Activated effector memory CD4-positive, alpha-beta T cell treated with Interleukin-2 at 50 U/mL for 16 hours (primary cell): Measurements from ENCODE around the gene OR13A1.
"Not testable (repeated sequence)": the region's sequence is repeated elsewhere in the genome, so short reads cannot be mapped to it uniquely, and the experiment has no call there.

Experiments
- DNase-seq: peaks from one replicate; pipeline ENCODE4 v3.0.0-alpha.2; 2020

OR13A1 gene

GRCh38 chr10:45315508-45315907 is at the start of gene OR13A1:
TSS of gene OR13A1 (minus strand) at chr10:45315608. CDS start at chr10:45304422, 11,186 bp downstream.
- no peak for DNase-seq

DNA sequence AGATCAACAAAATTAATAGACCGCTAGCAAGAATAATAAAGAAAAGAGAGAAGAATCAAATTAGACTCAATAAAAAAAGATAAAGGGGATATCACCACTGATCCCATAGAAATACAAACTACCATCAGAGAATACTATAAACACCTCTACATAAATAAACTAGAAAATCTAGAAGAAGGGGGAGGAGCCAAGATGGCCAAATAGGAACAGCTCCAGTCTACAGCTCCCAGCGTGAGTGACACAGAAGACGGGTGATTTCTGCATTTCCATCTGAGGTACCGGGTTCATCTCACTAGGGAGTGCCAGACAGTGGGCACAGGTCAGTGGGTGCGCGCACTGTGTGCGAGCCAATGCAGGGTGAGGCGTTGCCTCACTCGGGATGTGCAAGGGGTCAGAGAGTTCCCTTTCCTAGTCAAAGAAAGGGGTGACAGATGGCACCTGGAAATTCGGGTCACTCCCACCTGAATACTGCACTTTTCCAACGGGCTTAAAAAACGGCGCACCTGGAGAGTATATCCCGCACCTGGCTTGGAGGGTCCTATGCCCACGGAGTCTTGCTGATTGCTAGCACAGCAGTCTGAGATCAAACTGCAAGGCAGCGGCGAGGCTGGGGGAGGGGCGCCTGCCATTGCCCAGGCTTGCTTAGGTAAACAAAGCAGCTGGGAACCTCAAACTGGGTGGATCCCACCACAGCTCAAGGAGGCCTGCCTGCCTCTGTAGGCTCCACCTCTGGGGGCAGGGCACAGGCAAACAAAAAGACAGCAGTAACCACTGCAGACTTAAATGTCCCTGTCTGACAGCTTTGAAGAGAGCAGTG is 46.8 kb upstream of the OR13A1 start:
- peak; percentile 40 for DNase-seq

- not testable (repeated sequence) for DNase-seq
Measured at GRCh38 chr10:45358961-45359360, 43.6 kb upstream of the OR13A1 start.

GRCh38 chr10:45355494-45355893 is 40.1 kb upstream of the OR13A1 start:
- DNase-seq, result no peak

DNA sequence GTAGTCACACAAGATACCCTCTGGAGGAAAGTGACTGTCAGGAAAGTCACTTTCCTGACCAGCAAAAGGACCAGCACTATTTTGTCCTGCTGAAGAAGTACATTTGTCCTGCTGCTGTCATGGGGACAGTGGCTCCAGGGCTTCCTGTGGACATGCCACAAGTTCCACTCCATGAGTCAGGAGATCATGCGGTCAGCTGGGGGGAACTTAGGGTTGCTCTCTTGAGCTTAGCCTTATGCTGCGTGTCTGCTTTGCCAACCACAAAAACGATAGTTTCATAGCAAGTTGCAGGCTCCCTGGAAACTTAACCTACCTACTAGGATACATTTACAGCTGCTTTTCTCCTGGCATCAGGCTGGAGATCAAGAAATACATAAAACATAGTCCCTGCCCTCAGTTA is 38.9 kb upstream of the OR13A1 start:
- DNase-seq, result no peak

DNA sequence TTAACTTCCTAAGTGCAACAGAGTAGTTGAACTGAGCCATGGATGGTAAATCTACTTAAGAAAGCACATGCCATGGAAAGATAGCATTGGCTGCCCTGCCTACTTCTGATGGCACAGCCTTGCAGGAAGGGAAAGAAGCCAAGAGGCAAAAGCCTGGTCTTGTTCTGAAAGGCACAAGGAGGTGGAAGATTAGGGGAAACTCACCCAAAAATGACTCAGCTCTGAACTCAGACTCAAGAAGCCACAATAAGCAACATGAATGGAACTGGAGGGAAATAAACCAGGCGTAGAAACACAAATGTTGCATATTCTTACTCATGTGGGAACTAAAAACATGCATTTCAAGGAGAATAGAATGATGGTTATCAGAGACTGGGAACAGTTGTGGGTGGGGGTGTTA is 37.8 kb upstream of the OR13A1 start:
- DNase-seq, result no peak

DNA sequence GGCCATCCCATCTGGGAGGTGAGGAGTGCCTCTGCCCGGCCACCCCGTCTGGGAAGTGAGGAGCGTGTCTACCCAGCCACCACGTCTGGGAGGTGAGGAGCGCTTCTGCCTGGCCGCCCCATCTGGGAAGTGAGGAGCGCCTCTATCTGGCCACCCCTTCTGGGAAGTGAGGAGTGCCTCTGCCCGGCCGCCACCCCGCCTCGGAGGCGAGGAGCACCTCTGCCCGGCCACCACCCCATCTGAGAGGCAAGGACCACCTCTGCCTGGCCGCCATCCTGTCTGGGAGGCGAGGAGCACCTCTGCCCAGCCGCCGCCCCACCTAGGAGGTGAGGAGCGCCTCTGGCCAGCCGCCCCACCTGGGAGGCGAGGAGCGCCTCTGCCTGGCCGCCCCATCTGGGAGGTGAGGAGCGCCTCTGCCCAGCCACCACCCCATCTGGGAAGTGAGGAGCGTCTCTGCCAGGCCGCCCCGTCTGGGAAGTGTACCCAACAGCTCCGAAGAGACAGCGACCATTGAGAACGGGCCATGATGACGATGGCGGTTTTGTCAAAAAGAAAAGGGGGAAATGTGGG is 32.9 kb upstream of the OR13A1 start:
- DNase-seq, result not testable (repeated sequence)

GRCh38 chr10:45347464-45347863 is 32.1 kb upstream of the OR13A1 start:
- not testable (repeated sequence) for DNase-seq

DNA sequence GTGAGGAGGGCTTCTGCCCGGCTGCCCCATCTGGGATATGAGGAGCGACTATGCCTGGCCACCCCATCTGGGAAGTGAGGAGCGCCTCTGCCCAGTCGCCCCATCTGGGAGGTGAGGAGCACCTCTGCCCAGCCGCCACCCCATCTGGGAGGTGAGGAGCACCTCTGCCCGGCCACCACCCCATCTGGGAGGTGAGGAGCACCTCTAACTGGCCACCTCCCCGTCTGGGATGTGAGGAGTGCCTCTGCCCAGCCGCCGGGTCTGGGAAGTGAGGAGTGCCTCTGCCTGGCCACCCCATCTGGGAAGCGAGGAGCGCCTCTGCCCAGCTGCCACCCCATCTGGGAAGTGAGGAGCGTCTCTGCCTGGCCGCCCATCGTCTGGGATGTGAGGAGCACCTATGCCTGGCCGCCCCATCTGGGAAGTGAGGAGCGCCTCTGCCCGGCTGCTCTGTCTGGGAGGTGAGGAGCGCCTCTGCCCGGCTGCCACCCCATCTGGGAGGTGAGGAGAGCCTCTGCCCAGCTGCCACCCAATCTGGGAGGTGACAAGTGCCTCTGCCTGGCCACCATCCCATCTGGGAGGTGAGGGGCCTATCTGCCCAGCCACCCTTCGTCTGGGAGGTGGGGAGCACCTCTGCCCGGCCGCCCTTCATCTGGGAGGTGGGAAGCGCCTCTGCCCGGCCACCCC is 31.4 kb upstream of the OR13A1 start:
- not testable (repeated sequence) for DNase-seq

DNA sequence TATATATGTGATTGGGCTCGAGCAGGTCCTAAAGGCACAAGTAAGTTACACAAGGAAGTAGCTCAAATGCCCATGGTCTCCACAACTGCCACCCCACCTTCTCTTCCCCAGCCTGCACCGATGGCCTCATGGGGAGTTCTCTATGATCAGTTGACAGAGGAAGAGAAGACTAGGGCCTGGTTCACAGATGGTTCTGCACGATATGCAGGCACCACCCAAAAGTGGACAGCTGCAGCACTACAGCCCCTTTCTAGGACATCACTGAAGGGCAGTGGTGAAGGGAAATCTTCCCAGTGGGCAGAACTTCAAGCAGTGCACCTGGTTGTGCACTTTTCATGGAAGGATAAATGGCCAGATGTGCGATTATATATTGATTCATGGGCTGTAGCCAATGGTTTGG is 25.0 kb upstream of the OR13A1 start:
- not testable (repeated sequence) for DNase-seq

DNA sequence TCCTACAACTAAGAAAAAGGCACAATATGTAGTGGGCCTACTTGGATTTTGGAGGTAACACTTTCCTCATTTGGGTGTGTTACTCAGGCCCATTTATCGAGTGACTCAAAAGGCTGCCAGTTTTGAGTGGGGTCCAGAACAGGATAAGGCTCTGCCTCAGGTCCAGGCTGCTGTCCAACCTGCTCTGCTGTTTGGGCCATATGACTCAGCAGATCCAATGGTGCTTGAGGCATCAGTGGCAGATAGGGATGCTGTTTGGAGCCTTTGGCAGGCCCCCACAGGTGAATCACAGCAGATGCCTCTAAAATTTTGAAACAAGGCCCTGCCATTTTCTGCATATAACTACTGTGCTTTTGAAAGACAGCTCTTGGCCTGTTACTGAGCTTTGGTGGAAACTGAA is 24.5 kb upstream of the OR13A1 start:
- no peak for DNase-seq

GRCh38 chr10:45331824-45332223 is 16.4 kb upstream of the OR13A1 start:
- DNase-seq, result not testable (repeated sequence)

DNA sequence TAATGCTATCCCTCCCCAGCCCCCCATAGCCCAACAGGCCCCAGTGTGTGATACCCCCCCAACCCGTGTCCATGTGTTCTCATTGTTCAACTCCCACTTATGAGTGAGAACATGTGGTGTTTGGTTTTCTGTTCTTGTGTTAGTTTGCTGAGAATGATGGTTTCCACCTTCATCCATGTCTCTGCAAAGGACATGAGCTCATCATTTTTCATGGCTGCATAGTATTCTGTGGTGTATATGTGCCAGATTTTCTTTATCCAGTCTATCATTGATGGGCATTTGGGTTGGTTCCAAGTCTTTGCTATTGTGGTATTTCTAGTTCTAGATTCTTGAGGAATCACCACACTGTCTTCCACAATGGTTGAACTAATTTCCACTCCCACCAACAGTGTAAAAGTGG is 11.5 kb upstream of the OR13A1 start:
- DNase-seq, result not testable (repeated sequence)

GRCh38 chr10:45325116-45325515 is 9.7 kb upstream of the OR13A1 start:
- DNase-seq, result no peak

DNA sequence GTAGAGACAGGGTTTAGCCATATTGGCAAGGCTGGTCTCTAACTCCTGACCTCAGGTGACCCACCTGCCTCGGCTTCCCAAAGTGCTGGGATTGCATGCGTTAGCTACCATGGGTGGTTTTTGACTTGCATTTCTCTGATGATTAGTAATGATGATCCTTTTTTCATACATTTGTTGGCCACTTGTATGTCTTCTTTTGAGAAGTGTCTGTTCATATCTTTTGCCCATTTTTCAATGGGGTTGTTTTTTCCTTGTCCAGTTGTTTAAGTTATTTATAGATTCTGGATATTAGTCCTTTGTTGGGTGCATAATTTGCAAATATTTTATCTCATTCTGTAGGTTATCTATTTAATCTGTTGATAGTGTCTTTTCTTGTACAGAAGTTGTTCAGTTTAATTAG is 4.3 kb upstream of the OR13A1 start:
- no peak for DNase-seq

GRCh38 chr10:45313264-45313873 is 2.0 kb downstream of the OR13A1 start:
- DNase-seq, result no peak

- no peak for DNase-seq
Measured at GRCh38 chr10:45308707-45309106, 6.7 kb downstream of the OR13A1 start.

DNA sequence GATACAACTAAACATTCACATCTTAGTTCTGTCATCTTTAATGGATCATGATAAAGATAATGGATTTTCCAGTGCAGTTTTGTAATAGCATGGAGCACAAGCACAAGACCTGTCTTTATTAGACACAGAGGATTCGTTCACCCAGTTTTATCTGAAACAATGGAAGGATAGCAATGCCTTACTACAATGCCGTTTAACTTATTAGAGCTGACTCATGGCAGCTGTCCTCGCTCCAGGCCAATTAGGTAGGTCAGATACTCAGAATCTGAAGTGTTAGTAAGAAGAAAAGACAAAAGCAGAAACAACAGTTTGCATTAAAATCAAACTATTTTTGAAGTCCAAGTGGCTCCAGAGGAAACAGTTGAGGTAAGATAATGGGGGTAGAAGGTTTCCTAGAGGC is 12.8 kb downstream of the OR13A1 start:
- DNase-seq, result no peak

DNA sequence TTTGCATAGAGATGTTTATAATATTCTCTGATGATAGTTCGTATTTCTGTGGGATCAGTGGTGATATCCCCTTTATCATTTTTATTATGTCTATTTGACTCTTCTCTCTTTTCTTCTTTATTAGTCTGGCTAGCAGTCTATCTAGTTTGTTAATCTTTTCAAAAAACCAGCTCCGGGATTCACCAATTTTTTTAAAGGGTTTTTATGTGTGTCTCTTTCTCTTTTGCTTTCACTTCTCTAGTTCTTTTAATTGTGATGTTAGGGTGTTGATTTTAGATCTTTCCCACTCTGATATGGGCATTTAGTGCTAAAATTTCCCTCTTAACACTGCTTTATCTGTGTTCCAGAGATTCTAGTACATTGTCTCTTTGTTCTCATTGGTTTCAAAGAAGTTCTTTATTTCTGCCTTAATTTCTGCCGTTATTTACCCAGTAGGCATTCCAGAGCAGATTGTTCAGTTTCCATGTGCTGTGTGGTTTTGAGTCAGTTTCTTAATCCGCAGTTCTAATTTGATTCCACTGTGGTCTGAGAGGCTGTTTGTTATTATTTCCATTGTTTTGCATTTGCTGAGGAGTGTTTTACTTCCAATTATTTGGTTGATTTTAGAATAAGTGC is 17.0 kb downstream of the OR13A1 start:
- not testable (repeated sequence) for DNase-seq

DNA sequence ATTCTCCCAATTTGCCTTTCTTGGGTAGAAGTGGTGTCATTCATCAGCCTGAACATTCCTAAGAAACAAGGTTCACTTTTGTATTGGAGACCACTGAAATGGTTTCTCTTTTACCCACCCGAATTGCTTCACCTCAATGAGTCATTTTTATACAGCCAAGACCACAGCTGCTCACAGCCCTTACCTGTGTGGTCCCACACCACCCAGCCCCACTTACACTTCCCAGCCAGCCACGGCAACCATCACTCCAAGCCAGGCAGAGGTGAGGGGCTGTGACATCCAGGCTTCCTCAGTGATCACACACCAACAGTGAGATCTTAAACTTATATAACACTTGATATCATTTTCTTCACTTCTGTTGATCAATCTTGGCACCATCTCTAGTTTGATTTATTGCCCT is 20.7 kb downstream of the OR13A1 start:
- DNase-seq, result no peak

- no peak for DNase-seq
Measured at GRCh38 chr10:45286980-45287379, 28.4 kb downstream of the OR13A1 start.

DNA sequence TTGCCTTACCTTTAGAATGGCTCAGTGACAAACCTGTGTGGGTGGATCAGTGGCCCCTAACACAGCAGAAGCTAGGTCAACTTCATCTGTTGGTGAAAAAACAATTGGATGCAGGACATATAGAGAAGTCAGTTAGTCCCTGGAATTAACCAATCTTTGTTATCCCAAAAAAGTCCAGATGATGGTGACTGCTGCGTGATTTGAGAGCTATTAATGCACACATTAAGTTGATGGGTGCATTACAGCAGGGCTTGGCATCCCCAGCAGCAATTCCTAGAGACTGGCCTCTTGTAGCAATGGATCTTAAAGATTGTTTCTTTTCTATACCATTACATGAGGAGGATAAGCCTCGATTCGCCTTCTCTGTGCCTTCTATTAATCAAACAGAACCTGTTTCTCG is 33.3 kb downstream of the OR13A1 start:
- DNase-seq, result no peak

DNA sequence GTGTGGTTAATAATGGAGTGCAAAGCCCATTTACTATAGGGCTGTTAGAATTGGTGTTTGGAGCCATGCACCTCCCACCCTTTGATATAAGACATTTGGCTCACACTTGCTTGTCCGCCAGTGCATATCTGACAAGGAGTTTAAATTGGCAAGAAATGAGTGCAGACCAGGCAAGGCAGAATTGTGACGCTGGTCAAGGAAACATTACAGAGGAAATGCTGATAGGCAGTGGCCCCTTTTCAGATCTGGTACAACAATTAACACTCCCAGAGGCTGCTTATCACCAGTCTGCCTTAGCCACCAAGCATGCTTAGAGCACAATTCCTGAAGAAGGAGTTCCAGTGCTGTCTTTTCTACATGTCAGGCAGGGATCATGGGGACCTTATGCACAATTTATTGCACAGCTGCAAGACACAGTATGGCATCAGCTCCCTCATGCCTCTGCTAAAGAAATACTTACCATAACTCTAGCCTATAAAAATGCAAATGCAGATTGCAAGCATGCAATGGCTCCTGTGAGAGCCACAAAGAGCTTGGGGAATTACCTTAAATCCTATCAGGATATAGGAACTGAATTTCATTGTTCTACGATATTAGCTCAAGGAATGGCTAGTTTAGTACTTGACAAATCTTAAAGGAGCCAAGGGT is 35.2 kb downstream of the OR13A1 start:
- DNase-seq, result no peak
